CD4-positive, alpha-beta T cell treated with Interleukin-6 for 4 hours (primary cell): Measurements from ENCODE around the gene ARRDC1.
"Not testable (repeated sequence)": the region's sequence is repeated elsewhere in the genome, so short reads cannot be mapped to it uniquely, and the experiment has no call there.

Experiments
- DNase-seq: peaks from one replicate; pipeline ENCODE4 v3.0.0-alpha.2; 2020; ENCODE audit warnings: mixed read lengths

ARRDC1 gene

DNA sequence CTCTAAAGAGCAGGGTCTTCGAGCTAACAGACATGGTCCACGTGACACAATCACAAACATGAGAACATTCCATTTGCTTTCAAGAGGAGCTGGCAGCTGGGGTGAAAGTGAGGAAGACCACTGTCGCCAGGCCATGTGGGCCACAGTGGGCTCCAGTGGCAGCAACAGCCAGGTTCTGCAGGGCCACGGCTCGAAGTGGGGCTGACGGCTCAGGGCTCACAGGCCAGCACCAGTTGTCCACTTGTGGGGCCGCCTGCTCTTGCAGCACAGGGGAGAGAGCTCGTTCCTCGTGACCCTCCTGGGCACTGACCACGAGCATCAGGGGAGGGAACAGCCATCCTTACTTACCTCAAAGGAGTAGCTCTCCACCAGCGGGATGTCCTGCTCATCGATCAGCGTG is 17.2 kb upstream of the ARRDC1 start:
- no peak for DNase-seq

- DNase-seq, result no peak
These were observed 16.6 kb upstream of the ARRDC1 start for GRCh38 chr9:137588891-137589290.

- no peak for DNase-seq
These were observed 15.9 kb upstream of the ARRDC1 start for GRCh38 chr9:137589441-137590122.

GRCh38 chr9:137590123-137590468 is 15.4 kb upstream of the ARRDC1 start:
- DNase-seq, result no peak

- DNase-seq, result peak; percentile 93
These were observed 14.8 kb upstream of the ARRDC1 start, which contains the start of gene ZMYND19 for GRCh38 chr9:137590469-137591383. Gene ZMYND19 (minus strand): TSS chr9:137590512. CDS start chr9:137590263, 249 bp downstream.

DNA sequence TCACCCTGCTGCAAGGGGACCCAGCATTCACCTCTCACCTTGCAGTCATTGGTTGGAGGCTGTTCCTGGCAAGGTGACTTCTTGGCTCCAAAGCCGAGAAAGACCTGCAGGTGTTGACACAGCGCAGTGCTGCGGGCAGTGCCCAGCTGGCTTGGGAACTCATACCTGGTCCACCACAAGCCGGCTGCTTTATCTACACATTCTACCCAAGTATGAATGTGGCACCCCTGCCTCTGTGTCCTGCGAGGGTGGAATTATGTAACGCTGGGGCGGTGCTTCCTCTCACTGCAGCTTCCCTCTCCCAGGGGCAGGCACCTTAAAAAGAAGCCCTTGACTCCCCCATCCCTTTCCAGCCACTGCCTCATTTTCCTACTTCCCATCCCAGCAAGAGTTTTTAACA is 12.7 kb upstream of the ARRDC1 start:
- DNase-seq, result no peak

DNA sequence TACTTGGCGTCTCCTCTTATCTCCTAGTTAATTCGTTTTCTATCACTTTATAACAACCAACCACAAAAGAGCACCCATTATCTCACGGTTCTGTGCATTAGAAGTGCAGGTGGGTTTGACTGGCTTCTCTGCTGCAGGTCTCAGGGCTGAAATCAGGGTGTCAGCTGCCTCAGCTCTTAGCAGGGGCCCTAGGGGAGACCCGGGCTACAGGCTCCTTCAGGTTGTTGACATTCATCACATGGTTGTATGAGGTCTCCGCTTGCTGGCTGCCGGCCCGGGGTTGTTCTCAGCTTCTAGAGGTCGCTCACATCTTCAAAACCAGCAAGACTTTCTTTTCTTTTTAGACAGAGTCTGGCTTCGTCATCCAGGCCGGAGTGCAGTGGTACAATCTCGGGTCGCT is 12.3 kb upstream of the ARRDC1 start:
- DNase-seq, result no peak

GRCh38 chr9:137596577-137596976 is 8.9 kb upstream of the ARRDC1 start:
- not testable (repeated sequence) for DNase-seq

GRCh38 chr9:137598943-137599342 is 6.5 kb upstream of the ARRDC1 start:
- no peak for DNase-seq

DNA sequence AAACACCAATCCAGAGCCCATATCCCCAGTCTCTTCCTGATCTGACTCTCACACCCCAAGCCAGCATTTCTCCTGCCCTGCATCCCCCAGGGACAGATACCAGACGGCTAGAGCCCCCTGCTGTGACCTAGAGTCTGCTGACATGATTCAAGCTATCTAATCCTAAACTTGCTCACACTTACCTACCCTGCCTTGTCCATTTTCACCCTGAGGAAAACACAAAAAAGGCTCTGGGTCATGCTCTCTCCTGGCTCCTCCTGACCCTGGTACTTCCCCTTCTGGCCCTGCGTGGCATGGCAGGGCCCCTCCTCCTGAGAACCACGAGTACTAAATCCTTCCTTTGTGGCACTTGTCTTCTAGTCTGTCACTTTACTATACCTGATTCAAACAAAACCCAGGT is 2.8 kb upstream of the ARRDC1 start:
- DNase-seq, result no peak

DNA sequence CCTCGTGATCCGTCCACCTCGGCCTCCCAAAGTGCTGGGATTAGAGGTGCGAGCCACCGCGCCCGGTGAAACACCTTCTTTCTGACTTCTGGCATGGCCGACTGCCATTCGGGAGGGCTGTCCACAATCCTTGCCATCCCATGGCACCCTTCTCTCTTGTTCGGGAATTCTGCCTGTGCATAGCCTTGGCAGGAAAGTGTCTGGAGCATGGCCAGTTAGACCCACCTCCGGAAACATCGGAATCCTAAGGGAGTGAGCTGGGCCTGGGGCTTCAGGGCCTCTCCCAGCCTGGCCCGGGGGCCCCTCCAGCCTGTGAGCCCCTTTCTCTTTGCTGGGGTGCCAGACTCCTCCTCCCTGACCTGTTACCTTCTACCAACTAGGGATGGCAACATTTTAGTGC is 1.6 kb upstream of the ARRDC1 start:
- no peak for DNase-seq

GRCh38 chr9:137604345-137605086 is 970 bp upstream of the ARRDC1 start:
- DNase-seq, result no peak

DNA sequence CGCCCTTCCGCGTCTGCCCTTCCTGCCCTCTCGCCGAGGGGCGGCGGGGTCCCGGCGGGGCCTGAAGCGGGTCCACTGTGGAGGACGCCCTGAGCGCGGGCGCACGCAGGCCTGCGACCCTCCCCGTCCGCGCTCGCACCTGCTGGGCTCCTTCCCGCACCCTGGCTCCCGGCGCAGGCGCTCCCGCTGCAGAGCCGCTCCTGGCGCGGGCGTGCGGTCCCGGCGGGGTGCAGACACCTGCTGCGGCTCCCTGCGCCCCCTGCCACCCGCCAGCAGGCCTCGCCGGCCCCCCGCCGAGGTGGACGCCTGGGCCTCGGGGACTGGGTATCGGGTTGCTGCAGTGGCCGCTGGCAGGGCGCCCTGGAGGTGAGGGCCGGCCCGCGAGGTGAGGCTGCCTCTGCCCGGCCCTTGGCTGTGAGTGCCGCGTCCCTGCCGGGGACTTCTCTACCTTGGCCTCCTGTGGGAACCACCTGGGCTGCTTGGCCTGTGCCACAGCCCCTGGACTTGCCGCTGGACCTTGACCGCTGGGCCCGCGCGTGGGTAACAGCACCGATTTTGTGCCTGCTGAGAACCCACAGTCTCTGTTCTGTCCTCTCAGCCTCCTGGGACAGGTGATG is 627 bp downstream of the ARRDC1 start:
- no peak for DNase-seq

GRCh38 chr9:137606734-137607138 is 1.2 kb downstream of the ARRDC1 start:
- no peak for DNase-seq

DNA sequence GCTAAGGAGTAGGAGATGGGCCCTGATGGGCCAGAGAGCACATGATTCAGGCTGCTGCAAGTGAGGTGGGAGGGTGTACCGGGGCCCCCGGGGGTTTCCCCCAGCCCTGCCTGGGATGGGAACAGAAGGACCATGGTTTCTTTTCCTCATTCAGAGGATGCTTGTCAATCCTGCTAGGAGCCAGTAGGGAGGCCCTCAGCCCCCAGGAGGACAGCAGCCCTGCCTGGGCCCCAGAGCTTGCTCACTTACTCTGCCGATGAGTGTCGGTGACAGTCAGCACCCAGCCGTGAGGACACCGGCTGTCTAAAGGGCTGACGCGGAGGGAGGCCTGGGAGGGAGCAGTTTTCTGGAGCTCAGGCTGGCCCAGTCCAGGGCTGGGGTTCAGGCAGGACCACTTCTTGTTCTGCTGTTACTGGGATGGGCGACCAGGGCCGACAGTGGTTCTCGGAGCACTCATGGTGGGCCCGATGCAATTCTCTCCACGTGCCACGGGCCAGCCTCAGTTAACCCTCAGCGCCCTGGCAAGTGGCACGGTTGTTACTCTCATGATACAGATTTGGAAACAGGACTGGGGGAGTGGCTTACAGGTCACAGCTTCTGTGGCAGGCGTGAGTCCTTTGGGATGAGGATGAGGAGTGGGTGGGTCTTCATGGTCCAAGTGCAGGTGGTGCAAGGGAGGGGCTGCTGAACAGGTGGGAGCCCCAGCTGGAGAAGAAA is 1.8 kb downstream of the ARRDC1 start:
- no peak for DNase-seq

DNA sequence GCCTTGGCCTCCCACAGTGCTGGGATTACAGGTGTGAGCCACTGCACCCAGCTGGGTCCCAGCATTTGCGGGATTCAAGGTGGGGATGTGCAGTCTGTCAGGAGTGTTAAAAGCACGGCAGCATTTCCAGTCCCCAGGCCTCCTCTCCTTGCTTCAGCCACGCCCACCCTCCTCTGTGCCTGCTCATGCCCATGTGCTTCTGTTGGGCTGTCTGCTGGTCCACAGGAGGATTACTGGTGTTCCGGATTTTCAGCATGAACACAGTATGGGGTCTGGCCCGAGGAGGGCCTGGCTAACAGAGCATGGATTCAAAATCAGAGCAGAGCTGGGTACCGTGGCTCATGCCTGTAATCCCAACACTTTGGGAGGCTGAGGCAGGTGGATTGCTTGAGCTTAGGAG is 5.5 kb downstream of the ARRDC1 start:
- no peak for DNase-seq

DNA sequence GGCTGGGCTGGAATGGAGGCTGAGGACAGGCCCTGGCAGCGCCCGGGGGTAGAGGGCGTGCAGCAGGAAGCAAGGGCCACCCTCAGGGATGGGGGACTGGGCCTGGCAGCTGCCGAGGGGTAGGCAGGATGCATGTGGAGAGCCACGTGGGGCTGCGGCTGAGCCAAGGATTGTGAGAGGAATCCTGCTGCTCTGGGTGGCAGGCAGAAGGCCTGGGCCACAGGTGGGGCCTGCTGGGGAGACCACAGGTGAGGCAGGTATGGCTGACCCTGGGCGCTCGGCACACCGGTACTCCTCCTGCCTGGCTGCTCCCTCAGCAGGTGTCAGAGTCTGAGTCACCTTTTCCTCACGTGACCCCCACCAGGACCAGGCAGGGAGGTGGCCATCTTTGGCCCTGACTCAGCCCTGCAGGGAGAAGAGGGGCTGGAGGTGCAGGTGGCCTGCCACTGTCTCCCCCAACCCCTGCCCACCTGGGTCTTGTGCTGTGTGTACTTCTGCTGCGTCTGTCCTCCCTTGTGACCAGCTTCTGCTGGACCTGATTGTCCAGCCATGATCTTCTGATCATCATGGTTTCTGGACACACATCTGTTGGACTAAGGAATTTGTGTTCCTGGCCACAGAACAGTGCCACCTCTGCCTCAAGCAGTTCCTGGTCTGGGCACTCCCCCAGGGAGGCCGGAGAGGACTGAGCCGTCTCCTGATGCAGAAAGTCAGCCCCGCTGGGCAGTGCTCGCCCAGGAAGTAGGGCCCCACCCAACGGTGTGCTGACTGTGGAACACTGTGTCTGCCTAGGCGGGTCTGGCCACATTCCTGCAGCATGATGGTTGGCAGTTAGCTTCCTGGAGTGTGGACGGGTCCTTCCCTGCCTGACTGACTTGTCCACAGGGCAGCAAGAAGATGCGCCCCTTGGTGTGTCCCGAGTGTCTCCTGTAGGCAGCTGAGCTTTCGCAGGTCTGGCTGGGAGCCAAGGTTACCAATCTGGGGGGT is 6.4 kb downstream of the ARRDC1 start:
- peak; percentile 55 for DNase-seq

- DNase-seq, result no peak
These were observed 7.3 kb downstream of the ARRDC1 start for GRCh38 chr9:137612741-137613142.

DNA sequence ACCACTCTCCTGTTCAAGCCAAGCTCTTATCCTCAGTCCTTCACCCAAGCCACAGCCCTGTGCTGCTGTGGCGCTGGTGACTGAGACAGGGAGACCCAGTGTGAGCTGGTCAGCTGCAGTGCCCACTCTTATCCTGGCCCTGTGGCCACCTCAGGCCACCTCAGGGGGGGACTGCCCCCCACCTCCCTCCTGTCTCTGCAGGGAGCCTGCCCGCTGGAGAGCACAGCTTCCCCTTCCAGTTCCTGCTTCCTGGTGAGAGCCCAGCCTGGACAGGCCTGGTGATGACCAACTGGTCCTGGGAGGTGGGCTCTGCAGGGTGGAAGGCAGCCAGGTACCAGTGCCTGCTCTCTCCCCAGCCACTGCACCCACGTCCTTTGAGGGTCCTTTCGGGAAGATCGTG is 7.8 kb downstream of the ARRDC1 start:
- no peak for DNase-seq

- no peak for DNase-seq
These were observed 8.4 kb downstream of the ARRDC1 start for GRCh38 chr9:137613738-137614523.
